ENCODE results near the gene CDK15. TPM values are rescaled to one million over a fixed set of nuclear protein-coding genes. Genes with fewer than 3 reads are reported as not detected.

The CDK15 gene
- total and polyA plus RNA-seq, 9 of the 15 experiments (the other 6 are each of a cell fraction or from before 2014, with no cell fraction given): not detected

GRCh38 chr2:201860636-201861066, 54.3 kb downstream of the CDK15 start (continued):
- TF ChIP-seq STAG1 (CRISPR knock-in tag; IDR thresholded peaks at IDR 0.05; ENCODE audit: borderline replicate concordance): peak; percentile 56; the same call in 1 of the 2 replicates
- TF ChIP-seq NCOA2 (IDR thresholded peaks at IDR 0.05; ENCODE audit: partially characterized antibody in 2 of 2): no peak
- no peak for TF ChIP-seq ZNF445 (CRISPR knock-in tag; IDR thresholded peaks at IDR 0.05; ENCODE audit: low read depth)
- 0 out of 4 replicates have a peak, but pooled peaks of 1 of the 2 experiments have one; percentile 12 for TF ChIP-seq MAZ (CRISPR knock-in tag; conservative IDR thresholded peaks at IDR 0.05 in 1 of 2, IDR thresholded peaks at IDR 0.05 in 1 of 2)
- TF ChIP-seq ATF1 (CRISPR knock-in tag; IDR thresholded peaks at IDR 0.05): no peak
- TF ChIP-seq ATF1 (tag; IDR thresholded peaks at IDR 0.05): no peak
- no peak for TF ChIP-seq FOXK2 (conservative IDR thresholded peaks at IDR 0.05 in 1 of 2, IDR thresholded peaks at IDR 0.05 in 1 of 2; ENCODE audit: low read depth in 2 of 2)
- TF ChIP-seq GTF2F1 (IDR thresholded peaks at IDR 0.05; ENCODE audit: low read depth, low read length): no peak
- 0 out of 2 replicates have a peak, but pooled peaks have one; percentile 36 for TF ChIP-seq CC2D1A (IDR thresholded peaks at IDR 0.05)
- no peak for TF ChIP-seq ZC3H8 (IDR thresholded peaks at IDR 0.05)
- TF ChIP-seq POLR2AphosphoS5 (IDR thresholded peaks at IDR 0.05; ENCODE audit: control insufficient read depth, insufficient read depth, low read depth, low read length): no peak
- TF ChIP-seq RAD21 (CRISPR knock-in tag; conservative IDR thresholded peaks at IDR 0.05 in 1 of 2, IDR thresholded peaks at IDR 0.05 in 1 of 2): peak; percentile 69 to 90

GRCh38 chr2:201862843-201863242, 56.5 kb downstream of the CDK15 start:
- POLR2A ChIA-PET: no interaction called here

More at GRCh38 chr2:201862843-201863242, 56.5 kb downstream of the CDK15 start:
- peaks cover 0 to 18% of the 10 kb centered on the region in 2 experiments; a peak in 3 of 5 replicates for H3K27me3 ChIP-seq (ENCODE audit: control insufficient read depth in 2 of 2, insufficient read depth in 2 of 2, low read length in 2 of 2)
- WGBS (ENCODE audit: insufficient coverage, low coverage, missing lambda C conversion rate): 3% methylated on average over 7 of the region's 7 CpGs
- H3K36me3 ChIP-seq (ENCODE audit: control insufficient read depth, insufficient read depth, low read length): no peaks in the 10 kb centered on the region
- in situ Hi-C loops (cut with MboI) (no loop called here), intact Hi-C loops (cut with micrococcal nuclease) (loop anchor here (5.0 to 10.0 kb wide), 3 partner anchors 99 to 294 kb away; no protein-coding TSS in a partner anchor)
- no TSS peak for BruUV-seq (replicated peaks)
- no peak overlapping the region for H2AFZ ChIP-seq (ENCODE audit: low read depth, low read length)
- DNase-seq (ENCODE audit: extremely low read depth in 1 of 4, low spot score in 3 of 4) (no peak), FAIRE-seq (no peak), ATAC-seq (no peak)
- no peak overlapping the region for H3K9ac ChIP-seq (ENCODE audit: insufficient read depth in 1 of 2, low read depth in 2 of 2, low read length in 2 of 2)
- no peaks in the 10 kb centered on the region; a peak in 1 of 5 replicates for H3K4me1 ChIP-seq (replicated peaks in 1 of 2; ENCODE audit: control insufficient read depth in 2 of 2, insufficient read depth in 2 of 2, low read length in 2 of 2)
- no peak overlapping the region for H3K4me3 ChIP-seq
- no peaks in the 10 kb centered on the region for H3K9me1 ChIP-seq (ENCODE audit: control insufficient read depth, insufficient read depth, low read length)
- TF ChIP-seq RFX1 (IDR thresholded peaks at IDR 0.05) (no peak), ZBTB8A (IDR thresholded peaks at IDR 0.05; ENCODE audit: partially characterized antibody) (no peak), ETS2 (tag; IDR thresholded peaks at IDR 0.05; ENCODE audit: borderline replicate concordance, poor library complexity, severe bottlenecking) (no peak), SMAD2 (IDR thresholded peaks at IDR 0.05; ENCODE audit: low read depth, low read length) (no peak)
- H3K9me3 ChIP-seq (replicated peaks; ENCODE audit: control insufficient read depth, insufficient read depth, low read depth, low read length): no peaks in the 10 kb centered on the region
- no peaks in the 10 kb centered on the region for H3K79me2 ChIP-seq (ENCODE audit: control insufficient read depth, insufficient read depth, low read length)
- no peak overlapping the region for H3K27ac ChIP-seq (ENCODE audit: extremely low read depth, low read depth, low read length)
- no peaks in the 10 kb centered on the region for H4K20me1 ChIP-seq (replicated peaks; ENCODE audit: control insufficient read depth, insufficient read depth, low read length)
- CTCF ChIA-PET (ENCODE audit: low intra/inter-chr PET ratio): no interaction called here
- H3K4me2 ChIP-seq (ENCODE audit: insufficient read depth, low read length): no peak overlapping the region

Data from K562 (cell line).